ENCODE measurements around the gene SORCS1. TPM values are rescaled to one million over a fixed set of nuclear protein-coding genes. Genes with fewer than 3 reads are reported as not detected.

Gene SORCS1
- total RNA-seq, 1 experiment from 2014 or later, result 1.7 TPM

DNA sequence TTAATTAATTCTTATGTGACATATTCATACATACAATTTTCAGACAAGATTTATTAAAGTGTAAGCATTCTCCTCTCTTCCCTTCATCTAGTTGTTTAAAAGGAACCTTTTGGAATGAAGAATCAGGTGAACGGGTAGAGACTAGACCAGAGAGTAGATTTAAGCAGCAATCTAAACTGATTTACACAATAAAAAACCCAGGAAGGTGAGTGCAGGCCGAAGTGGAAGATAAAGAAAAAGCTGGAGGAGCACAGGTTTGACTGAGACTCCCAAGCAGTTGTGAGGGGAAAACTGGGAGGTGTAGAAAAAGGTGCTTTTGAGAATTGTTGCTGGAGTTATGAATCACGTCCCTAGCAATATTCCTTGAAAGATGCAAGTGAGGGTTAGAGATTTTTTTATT is 601.1 kb downstream of the SORCS1 start:
- Mint-ChIP-seq H3K27ac (peak overlapping the region in 2 of 3 experiments; percentile 22 to 33; a peak in 3 of 7 replicates), H3K4me3 (no peak overlapping the region), H3K36me3 (ENCODE audit: insufficient read depth in 1 of 3, low read depth in 3 of 3) (no peaks in the 10 kb centered on the region), H3K27me3 (ENCODE audit: low read depth) (0 out of 2 replicates have a peak, but pooled peaks cover 2% of the 10 kb centered on the region), H3K9me3 (no peaks in the 10 kb centered on the region), H3K4me1 (peaks cover 11 to 13% of the 10 kb centered on the region in 2 experiments)
- no peaks in the 10 kb centered on the region for H3K79me2 ChIP-seq (ENCODE audit: insufficient read depth, low read length)
- WGBS (ENCODE audit: extremely low coverage, insufficient read length, low lambda C conversion rate), result no CpG with 5 or more reads among the region's 3 CpGs
- no peak overlapping the region for H2AK5ac ChIP-seq (ENCODE audit: insufficient read length, low read length)
- no peak overlapping the region for H4K91ac ChIP-seq (ENCODE audit: insufficient read length, low read depth, low read length)
- H3K18ac ChIP-seq (ENCODE audit: insufficient read length, low read depth, low read length), result no peak overlapping the region
- H2BK15ac ChIP-seq (ENCODE audit: low read depth, low read length), result no peak overlapping the region
- no peak overlapping the region for H2BK5ac ChIP-seq (ENCODE audit: insufficient read length, low read length)
- no peak overlapping the region for H4K8ac ChIP-seq (replicated peaks; ENCODE audit: insufficient read length, low read depth, low read length)
- no peaks in the 10 kb centered on the region for H3K9me3 ChIP-seq (ENCODE audit: control insufficient read depth, low read depth, low read length)
- TF ChIP-seq, protein P1, sequence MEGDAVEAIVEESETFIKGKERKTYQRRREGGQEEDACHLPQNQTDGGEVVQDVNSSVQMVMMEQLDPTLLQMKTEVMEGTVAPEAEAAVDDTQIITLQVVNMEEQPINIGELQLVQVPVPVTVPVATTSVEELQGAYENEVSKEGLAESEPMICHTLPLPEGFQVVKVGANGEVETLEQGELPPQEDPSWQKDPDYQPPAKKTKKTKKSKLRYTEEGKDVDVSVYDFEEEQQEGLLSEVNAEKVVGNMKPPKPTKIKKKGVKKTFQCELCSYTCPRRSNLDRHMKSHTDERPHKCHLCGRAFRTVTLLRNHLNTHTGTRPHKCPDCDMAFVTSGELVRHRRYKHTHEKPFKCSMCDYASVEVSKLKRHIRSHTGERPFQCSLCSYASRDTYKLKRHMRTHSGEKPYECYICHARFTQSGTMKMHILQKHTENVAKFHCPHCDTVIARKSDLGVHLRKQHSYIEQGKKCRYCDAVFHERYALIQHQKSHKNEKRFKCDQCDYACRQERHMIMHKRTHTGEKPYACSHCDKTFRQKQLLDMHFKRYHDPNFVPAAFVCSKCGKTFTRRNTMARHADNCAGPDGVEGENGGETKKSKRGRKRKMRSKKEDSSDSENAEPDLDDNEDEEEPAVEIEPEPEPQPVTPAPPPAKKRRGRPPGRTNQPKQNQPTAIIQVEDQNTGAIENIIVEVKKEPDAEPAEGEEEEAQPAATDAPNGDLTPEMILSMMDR (conservative IDR thresholded peaks at IDR 0.05), result no peak
- no peaks in the 10 kb centered on the region for H3K4me1 ChIP-seq (ENCODE audit: insufficient read depth, low read length)
- H2BK12ac ChIP-seq (ENCODE audit: insufficient read length, low read depth, low read length), result no peak overlapping the region
- H3K23me2 ChIP-seq (ENCODE audit: insufficient read length, low read depth, low read length, poor library complexity, severe bottlenecking), result no peaks in the 10 kb centered on the region
- no peak overlapping the region for H2BK120ac ChIP-seq (ENCODE audit: low read depth, low read length, poor library complexity, severe bottlenecking)
- no peak overlapping the region for H3K23ac ChIP-seq (ENCODE audit: insufficient read length, low read depth, low read length)
- no peak overlapping the region for H2BK20ac ChIP-seq (ENCODE audit: low read depth, low read length, poor library complexity, severe bottlenecking)
- H3K4me2 ChIP-seq (ENCODE audit: insufficient read depth, insufficient read length, low read length), result no peak overlapping the region
- H3K27me3 ChIP-seq (ENCODE audit: insufficient read depth, low read length), result no peaks in the 10 kb centered on the region; the same call in 1 of the 2 replicates
- no peak overlapping the region for H2AFZ ChIP-seq (ENCODE audit: low read length)
- H3K27ac ChIP-seq (ENCODE audit: insufficient read length, low read depth, low read length), result no peak overlapping the region
- H3K14ac ChIP-seq (ENCODE audit: insufficient read depth, low read length), result no peak overlapping the region
- H4K20me1 ChIP-seq (ENCODE audit: control insufficient read depth, insufficient read depth, insufficient read length), result no peaks in the 10 kb centered on the region
- no peak overlapping the region for H3K56ac ChIP-seq (ENCODE audit: insufficient read length, low read depth, low read length)
- DNase-seq, result no peak
- no peak overlapping the region for H3K9ac ChIP-seq (ENCODE audit: extremely low read depth, insufficient read length, low read length)
- no peaks in the 10 kb centered on the region for H3K79me1 ChIP-seq (ENCODE audit: insufficient read depth, low read depth, low read length, poor library complexity, severe bottlenecking)
- H4K5ac ChIP-seq (ENCODE audit: insufficient read length, low read depth, low read length), result no peak overlapping the region
- no peak overlapping the region for H3K4ac ChIP-seq (ENCODE audit: low read depth, low read length)
- no peak overlapping the region for H3T11ph ChIP-seq (ENCODE audit: low read length)

All from H9 (cell line).